ENCODE results near the gene POLR2L.

- TF ChIP-seq CTCF (IDR thresholded peaks at IDR 0.05) (no peak), EZH2 (IDR thresholded peaks at IDR 0.05; ENCODE audit: borderline replicate concordance, insufficient read depth, low read depth, low read length, poor library complexity, severe bottlenecking) (no peak)
Measured at GRCh38 chr11:887589-887988, 45.3 kb upstream of the POLR2L start.
